Spinal cord (tissue), 10 donors: Measurements from ENCODE around the gene MAPKAPK3. TPM values are rescaled to one million over a fixed set of nuclear protein-coding genes. Genes with fewer than 3 reads are reported as not detected.

Experiments used
- DNase-seq, 6 donors: peaks; one replicate each; pipeline versions ENCODE4 v3.0.0 to v3.0.0-alpha.2; 2013 to 2015; ENCODE audit warnings: low spot score in 6 of 6, low read depth in 4 of 6
- H3K27ac ChIP-seq: one replicate; pipeline ENCODE4 v1.5.1; 2013; ENCODE audit warnings: low read depth, low read length, control low read depth
- H3K27me3 ChIP-seq: one replicate; pipeline ENCODE4 v1.6.1; 2013; ENCODE audit warnings: low read length; ENCODE audit not compliant: control insufficient read depth, insufficient read depth
- H3K36me3 ChIP-seq: one replicate; pipeline ENCODE4 v1.6.1; 2013; ENCODE audit warnings: low read length; ENCODE audit not compliant: control insufficient read depth, insufficient read depth
- H3K4me1 ChIP-seq: one replicate; pipeline ENCODE4 v1.6.1; 2013; ENCODE audit warnings: low read length; ENCODE audit not compliant: control insufficient read depth, insufficient read depth
- H3K4me3 ChIP-seq: one replicate; pipeline ENCODE4 v1.5.1; 2013; ENCODE audit warnings: low read depth, low read length, control low read depth
- H3K9me3 ChIP-seq: one replicate; pipeline ENCODE4 v1.6.1; 2013; ENCODE audit warnings: low read length; ENCODE audit not compliant: control insufficient read depth, insufficient read depth
- WGBS: methylation state at CpG from one replicate; pipeline ENCODE4 v1.1.5; 2013; ENCODE audit warnings: missing lambda C conversion rate; ENCODE audit not compliant: insufficient coverage; 5-methylcytosine and 5-hydroxymethylcytosine counted together
- polyA plus RNA-seq, 2 donors: library from polyadenylated mRNA; unstranded; fragments of 120-200 nt; gene quantifications; one replicate each; pipeline ENCODE4 v1.2.1, GENCODE V29; 2013; ENCODE audit not compliant: insufficient read length in 2 of 2
- small RNA-seq: library from RNA; depleted of rRNA; stranded (forward); fragments of <200 nt; gene quantifications from one replicate; pipeline ENCODE3, GENCODE V24; 2014; ENCODE audit warnings: low replicate concordance
- total RNA-seq, 2 donors: library from RNA; depleted of rRNA in 1 of 2; stranded (reverse); fragments of 120-200 nt in 1 of 2; fragments of >200 nt in 1 of 2; gene quantifications; one replicate each; pipeline versions ENCODE4 v1.2.3 to v1.2.4, GENCODE V29; 2013 to 2014
- donor health status: healthy.

The MAPKAPK3 gene
- total and polyA plus RNA-seq, 4 donors = 12.4 to 24.4 (median 19.0) TPM

DNA sequence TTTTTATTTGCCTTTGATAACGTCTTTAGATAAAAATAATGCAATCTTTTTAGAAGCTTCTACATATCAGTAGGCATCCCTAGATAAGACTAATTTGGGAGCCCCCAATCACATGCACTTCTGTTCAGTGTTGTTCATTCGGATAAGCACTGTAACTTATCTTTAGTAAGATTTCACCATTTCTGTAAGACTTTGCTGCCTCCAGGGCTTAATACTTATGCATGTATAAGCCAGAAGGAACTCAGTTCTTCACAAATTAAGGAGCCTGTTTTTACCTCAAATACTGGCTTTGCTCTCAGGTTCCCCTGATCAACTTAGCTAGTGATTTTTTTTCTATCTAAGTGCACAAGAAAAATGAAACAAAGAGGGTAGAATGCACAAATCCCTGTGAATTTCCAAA, 78.1 kb downstream of the MAPKAPK3 start:
- no peaks in the 10 kb centered on the region for H3K9me3 ChIP-seq
- no peak overlapping the region for H3K4me3 ChIP-seq
- H3K27me3 ChIP-seq = no peaks in the 10 kb centered on the region
- no peak for DNase-seq
- H3K4me1 ChIP-seq = no peaks in the 10 kb centered on the region
- H3K27ac ChIP-seq = no peak overlapping the region
- no peaks in the 10 kb centered on the region for H3K36me3 ChIP-seq
- 100% methylated on average over 1 of the region's 2 CpGs for WGBS

DNA sequence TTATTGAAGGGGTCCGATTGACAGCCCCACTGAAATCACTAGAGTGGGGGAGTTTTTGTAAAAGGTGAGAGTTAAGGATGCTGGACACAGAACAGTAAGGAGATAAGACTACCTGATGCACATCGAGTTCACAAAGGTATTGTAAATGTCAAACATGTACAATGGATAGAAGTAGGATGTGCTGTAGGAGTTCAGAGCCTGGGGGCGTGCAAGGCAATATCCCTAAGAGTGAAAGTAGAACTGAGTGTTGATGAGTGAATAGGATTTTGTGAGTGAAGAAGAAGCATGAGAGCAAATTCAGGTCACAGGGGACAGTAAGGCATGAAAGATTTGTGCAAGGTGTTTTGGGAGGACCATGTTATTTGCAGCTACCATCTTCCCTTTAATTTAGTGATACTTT, 79.3 kb downstream of the MAPKAPK3 start:
- Histone ChIP-seq H3K27ac (no peak overlapping the region), H3K4me1 (no peaks in the 10 kb centered on the region), H3K4me3 (no peak overlapping the region), H3K9me3 (peaks cover under 1% of the 10 kb centered on the region), H3K36me3 (no peaks in the 10 kb centered on the region), H3K27me3 (no peaks in the 10 kb centered on the region)
- 100% methylated on average over 3 of the region's 3 CpGs for WGBS
- DNase-seq = no peak

DNA sequence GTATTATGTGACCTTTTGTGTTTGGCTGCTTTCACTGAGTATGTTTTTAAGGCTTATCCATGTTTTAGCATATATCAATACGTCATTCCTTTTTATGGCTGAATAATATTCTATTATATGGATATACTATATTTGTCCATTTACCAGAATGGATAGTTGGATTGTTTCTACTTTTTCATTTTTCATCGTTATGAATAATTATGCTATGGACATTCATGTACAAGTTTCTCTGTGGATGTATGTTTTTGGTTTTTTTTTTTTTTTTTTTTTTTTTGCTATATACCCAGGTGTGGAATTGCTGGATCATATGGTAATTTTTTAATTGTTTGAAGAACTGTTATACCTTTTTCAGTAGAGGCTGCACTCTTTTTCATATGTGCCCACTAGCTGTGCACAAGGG, 81.3 kb downstream of the MAPKAPK3 start:
- H3K27me3 ChIP-seq = no peaks in the 10 kb centered on the region
- peaks cover 2% of the 10 kb centered on the region for H3K9me3 ChIP-seq
- H3K27ac ChIP-seq = no peak overlapping the region
- H3K4me1 ChIP-seq = no peaks in the 10 kb centered on the region
- H3K36me3 ChIP-seq = no peaks in the 10 kb centered on the region
- no peak for DNase-seq
- WGBS = no CpG with 5 or more reads among the region's 2 CpGs
- H3K4me3 ChIP-seq = no peak overlapping the region

Small RNA genes lying within 50 kb of the gene (small RNA-seq; reads per million reads assigned to genes)
- gene MIR4787 (0.26 reads per million, percentile 20 among the genes with 10 or more reads in this experiment), gene PPIAP69 (not detected)

Other genes starting within 250 kb of the MAPKAPK3 start
- 10 to 100 TPM; 11.6 to 27.0 TPM for gene CACNA2D2, start 113.5 kb upstream of the MAPKAPK3 start, total RNA-seq
- gene CACNA2D2, start 113.5 kb upstream of the MAPKAPK3 start, polyA plus RNA-seq = 10 to 100 TPM; 49.6 to 59.2 TPM
- 10 to 100 TPM; 22.6 to 28.8 TPM for gene C3orf18, start 49.4 kb upstream of the MAPKAPK3 start, total RNA-seq
- gene C3orf18, start 49.4 kb upstream of the MAPKAPK3 start, polyA plus RNA-seq = 10 to 100 TPM; 32.2 to 43.6 TPM
- gene HEMK1, start 47.6 kb upstream of the MAPKAPK3 start, total RNA-seq = 10 to 100 TPM in 1 of 2 donors, 1 to 10 TPM in 1; 4.3 to 23.7 TPM
- 10 to 100 TPM; 16.9 to 18.6 TPM for gene HEMK1, start 47.6 kb upstream of the MAPKAPK3 start, polyA plus RNA-seq
- 1 to 10 TPM; 1.1 to 2.4 TPM for gene CISH, start 5.4 kb upstream of the MAPKAPK3 start, total RNA-seq
- gene CISH, start 5.4 kb upstream of the MAPKAPK3 start, polyA plus RNA-seq = 1 to 10 TPM; 2.5 to 3.2 TPM
- 10 to 100 TPM; 11.0 to 31.5 TPM for gene DOCK3, start 57.8 kb downstream of the MAPKAPK3 start, total RNA-seq
- gene DOCK3, start 57.8 kb downstream of the MAPKAPK3 start, polyA plus RNA-seq = 10 to 100 TPM; 34.5 to 35.7 TPM